ENCODE measurements around the gene TEP1. TPM values are rescaled to one million over a fixed set of nuclear protein-coding genes. Genes with fewer than 3 reads are reported as not detected.

TEP1 gene
- total and polyA plus RNA-seq, 2 of the 13 experiments (the other 11 are each of a cell fraction or from before 2014, with no cell fraction given), result 11.0 to 12.8 TPM

DNA sequence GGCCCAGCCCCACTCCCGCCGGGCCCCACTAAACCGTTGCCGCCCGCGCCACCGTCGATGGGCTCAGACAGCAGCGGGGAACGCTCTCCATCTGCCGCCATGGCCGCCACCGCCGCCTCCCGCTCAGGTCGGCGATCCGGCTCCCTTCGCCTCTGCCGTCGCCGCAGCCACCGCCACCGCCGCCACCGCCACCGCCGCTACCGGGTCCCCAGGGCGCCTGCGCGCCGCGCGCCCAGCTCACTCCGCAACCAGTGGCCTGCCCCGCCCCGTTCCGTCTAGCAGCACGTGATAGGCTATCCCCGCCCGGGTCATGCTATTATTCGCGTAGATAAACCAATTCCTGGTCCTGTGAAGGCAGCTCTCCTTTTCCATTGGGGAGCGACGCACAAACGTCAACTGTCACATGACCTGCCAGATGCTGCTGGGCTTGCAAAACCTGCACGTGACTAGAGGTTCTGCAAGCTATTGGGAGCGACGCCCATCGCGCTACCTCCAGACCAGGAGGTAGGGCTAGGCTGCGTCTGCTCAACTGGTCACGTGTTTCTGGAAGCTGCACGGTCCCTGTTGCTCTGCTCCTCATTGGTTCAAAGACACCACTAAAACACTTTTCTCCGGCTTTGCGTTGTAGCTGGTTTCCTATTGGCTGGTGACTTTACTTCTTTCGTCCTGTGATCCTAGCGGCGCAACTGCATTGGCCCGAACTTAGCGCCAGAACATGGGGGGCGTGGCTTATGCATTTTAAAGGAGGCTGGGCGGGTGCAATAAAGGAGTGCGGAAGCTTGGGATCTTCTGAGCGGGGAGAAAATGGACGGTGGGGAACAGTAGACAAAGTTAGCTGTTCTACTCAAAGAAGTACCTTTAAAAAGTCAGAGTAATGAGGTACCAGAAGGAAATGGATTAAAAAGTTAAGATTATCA lies 48.2 kb upstream of the TEP1 start, which contains the start of gene PIP4P1 (continued):
- TF ChIP-seq EZH2 (conservative IDR thresholded peaks at IDR 0.05; ENCODE audit: low read depth, low read length), result no peak
- TF ChIP-seq ZNF749 (CRISPR knock-in tag; IDR thresholded peaks at IDR 0.05; ENCODE audit: borderline replicate concordance), result no peak; the same call in 1 of the 2 replicates
- TF ChIP-seq CBFB (CRISPR knock-in tag; IDR thresholded peaks at IDR 0.05), result peak; percentile 77
- no peak; the same call in 1 of the 2 replicates for TF ChIP-seq NR2F2 (IDR thresholded peaks at IDR 0.05; ENCODE audit: borderline replicate concordance, low read depth)
- TF ChIP-seq SRSF9 (IDR thresholded peaks at IDR 0.05; ENCODE audit: borderline replicate concordance, insufficient read depth, low read depth, low read length, poor library complexity, severe bottlenecking), result no peak
- peak; percentile 20; the same call in 1 of the 2 replicates for TF ChIP-seq ZNF678 (CRISPR knock-in tag; IDR thresholded peaks at IDR 0.05)
- TF ChIP-seq TRIM24 (CRISPR knock-in tag; IDR thresholded peaks at IDR 0.05), result no peak
- 0 out of 2 replicates have a peak, but pooled peaks have one; percentile 72 for TF ChIP-seq TSC22D2 (CRISPR knock-in tag; IDR thresholded peaks at IDR 0.05; ENCODE audit: borderline replicate concordance)
- peak; percentile 99 for TF ChIP-seq BHLHE40 (IDR thresholded peaks at IDR 0.05; ENCODE audit: low read length)
- no peak for TF ChIP-seq HNF4A (CRISPR knock-in tag; IDR thresholded peaks at IDR 0.05)
- peak; percentile 89 for TF ChIP-seq AHR (CRISPR knock-in tag; IDR thresholded peaks at IDR 0.05)
- TF ChIP-seq JARID2 (CRISPR knock-in tag; IDR thresholded peaks at IDR 0.05; ENCODE audit: insufficient replicate concordance), result no peak
- TF ChIP-seq MYC (CRISPR knock-in tag; IDR thresholded peaks at IDR 0.05; ENCODE audit: borderline replicate concordance), result peak; percentile 90
- TF ChIP-seq, protein P1, sequence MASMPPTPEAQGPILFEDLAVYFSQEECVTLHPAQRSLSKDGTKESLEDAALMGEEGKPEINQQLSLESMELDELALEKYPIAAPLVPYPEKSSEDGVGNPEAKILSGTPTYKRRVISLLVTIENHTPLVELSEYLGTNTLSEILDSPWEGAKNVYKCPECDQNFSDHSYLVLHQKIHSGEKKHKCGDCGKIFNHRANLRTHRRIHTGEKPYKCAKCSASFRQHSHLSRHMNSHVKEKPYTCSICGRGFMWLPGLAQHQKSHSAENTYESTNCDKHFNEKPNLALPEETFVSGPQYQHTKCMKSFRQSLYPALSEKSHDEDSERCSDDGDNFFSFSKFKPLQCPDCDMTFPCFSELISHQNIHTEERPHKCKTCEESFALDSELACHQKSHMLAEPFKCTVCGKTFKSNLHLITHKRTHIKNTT (CRISPR knock-in tag; IDR thresholded peaks at IDR 0.05), result no peak
- TF ChIP-seq ESRRA (CRISPR knock-in tag; IDR thresholded peaks at IDR 0.05; ENCODE audit: low read depth), result peak; percentile 73
- TF ChIP-seq, protein P2, sequence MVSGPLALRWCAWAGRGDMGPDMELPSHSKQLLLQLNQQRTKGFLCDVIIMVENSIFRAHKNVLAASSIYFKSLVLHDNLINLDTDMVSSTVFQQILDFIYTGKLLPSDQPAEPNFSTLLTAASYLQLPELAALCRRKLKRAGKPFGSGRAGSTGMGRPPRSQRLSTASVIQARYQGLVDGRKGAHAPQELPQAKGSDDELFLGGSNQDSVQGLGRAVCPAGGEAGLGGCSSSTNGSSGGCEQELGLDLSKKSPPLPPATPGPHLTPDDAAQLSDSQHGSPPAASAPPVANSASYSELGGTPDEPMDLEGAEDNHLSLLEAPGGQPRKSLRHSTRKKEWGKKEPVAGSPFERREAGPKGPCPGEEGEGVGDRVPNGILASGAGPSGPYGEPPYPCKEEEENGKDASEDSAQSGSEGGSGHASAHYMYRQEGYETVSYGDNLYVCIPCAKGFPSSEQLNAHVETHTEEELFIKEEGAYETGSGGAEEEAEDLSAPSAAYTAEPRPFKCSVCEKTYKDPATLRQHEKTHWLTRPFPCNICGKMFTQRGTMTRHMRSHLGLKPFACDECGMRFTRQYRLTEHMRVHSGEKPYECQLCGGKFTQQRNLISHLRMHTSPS (CRISPR knock-in tag; IDR thresholded peaks at IDR 0.05; ENCODE audit: low read depth), result no peak
- no peak for TF ChIP-seq KDM6A (CRISPR knock-in tag; IDR thresholded peaks at IDR 0.05; ENCODE audit: low read depth)
- TF ChIP-seq, protein P3, sequence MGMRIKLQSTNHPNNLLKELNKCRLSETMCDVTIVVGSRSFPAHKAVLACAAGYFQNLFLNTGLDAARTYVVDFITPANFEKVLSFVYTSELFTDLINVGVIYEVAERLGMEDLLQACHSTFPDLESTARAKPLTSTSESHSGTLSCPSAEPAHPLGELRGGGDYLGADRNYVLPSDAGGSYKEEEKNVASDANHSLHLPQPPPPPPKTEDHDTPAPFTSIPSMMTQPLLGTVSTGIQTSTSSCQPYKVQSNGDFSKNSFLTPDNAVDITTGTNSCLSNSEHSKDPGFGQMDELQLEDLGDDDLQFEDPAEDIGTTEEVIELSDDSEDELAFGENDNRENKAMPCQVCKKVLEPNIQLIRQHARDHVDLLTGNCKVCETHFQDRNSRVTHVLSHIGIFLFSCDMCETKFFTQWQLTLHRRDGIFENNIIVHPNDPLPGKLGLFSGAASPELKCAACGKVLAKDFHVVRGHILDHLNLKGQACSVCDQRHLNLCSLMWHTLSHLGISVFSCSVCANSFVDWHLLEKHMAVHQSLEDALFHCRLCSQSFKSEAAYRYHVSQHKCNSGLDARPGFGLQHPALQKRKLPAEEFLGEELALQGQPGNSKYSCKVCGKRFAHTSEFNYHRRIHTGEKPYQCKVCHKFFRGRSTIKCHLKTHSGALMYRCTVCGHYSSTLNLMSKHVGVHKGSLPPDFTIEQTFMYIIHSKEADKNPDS (CRISPR knock-in tag; IDR thresholded peaks at IDR 0.05), result no peak
- TF ChIP-seq ZBTB20 (CRISPR knock-in tag; IDR thresholded peaks at IDR 0.05; ENCODE audit: borderline replicate concordance, low read depth), result peak; percentile 79; the same call in 1 of the 2 replicates
- peak; percentile 56; the same call in 1 of the 2 replicates for TF ChIP-seq GATA4 (IDR thresholded peaks at IDR 0.05; ENCODE audit: borderline replicate concordance, low read depth)
- TF ChIP-seq, protein P4, sequence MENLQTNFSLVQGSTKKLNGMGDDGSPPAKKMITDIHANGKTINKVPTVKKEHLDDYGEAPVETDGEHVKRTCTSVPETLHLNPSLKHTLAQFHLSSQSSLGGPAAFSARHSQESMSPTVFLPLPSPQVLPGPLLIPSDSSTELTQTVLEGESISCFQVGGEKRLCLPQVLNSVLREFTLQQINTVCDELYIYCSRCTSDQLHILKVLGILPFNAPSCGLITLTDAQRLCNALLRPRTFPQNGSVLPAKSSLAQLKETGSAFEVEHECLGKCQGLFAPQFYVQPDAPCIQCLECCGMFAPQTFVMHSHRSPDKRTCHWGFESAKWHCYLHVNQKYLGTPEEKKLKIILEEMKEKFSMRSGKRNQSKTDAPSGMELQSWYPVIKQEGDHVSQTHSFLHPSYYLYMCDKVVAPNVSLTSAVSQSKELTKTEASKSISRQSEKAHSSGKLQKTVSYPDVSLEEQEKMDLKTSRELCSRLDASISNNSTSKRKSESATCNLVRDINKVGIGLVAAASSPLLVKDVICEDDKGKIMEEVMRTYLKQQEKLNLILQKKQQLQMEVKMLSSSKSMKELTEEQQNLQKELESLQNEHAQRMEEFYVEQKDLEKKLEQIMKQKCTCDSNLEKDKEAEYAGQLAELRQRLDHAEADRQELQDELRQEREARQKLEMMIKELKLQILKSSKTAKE (CRISPR knock-in tag; IDR thresholded peaks at IDR 0.05; ENCODE audit: borderline replicate concordance), result no peak; the same call in 1 of the 2 replicates
- TF ChIP-seq HMG20B (CRISPR knock-in tag; conservative IDR thresholded peaks at IDR 0.05), result peak; percentile 66; the same call in 1 of the 2 replicates
